GM12864 (cell line): ENCODE measurements around the gene CHRNB2.

Source experiments
- DNase-seq: peaks from one replicate; pipeline ENCODE4 v3.0.0-alpha.2; 2011; ENCODE audit warnings: low read depth
- H3K4me3 ChIP-seq: 2 replicates; pipeline ENCODE4 v1.5.1; 2011; ENCODE audit warnings: mild to moderate bottlenecking, low read depth, low read length, control low read depth
- CTCF ChIP-seq: IDR thresholded peaks from 2 replicates; pipeline ENCODE4 v1.5.1; 2011; ENCODE audit warnings: low read depth, mild to moderate bottlenecking, moderate library complexity, low read length, control low read depth, inconsistent platforms; ENCODE audit errors: missing control alignments

CHRNB2 gene

DNA sequence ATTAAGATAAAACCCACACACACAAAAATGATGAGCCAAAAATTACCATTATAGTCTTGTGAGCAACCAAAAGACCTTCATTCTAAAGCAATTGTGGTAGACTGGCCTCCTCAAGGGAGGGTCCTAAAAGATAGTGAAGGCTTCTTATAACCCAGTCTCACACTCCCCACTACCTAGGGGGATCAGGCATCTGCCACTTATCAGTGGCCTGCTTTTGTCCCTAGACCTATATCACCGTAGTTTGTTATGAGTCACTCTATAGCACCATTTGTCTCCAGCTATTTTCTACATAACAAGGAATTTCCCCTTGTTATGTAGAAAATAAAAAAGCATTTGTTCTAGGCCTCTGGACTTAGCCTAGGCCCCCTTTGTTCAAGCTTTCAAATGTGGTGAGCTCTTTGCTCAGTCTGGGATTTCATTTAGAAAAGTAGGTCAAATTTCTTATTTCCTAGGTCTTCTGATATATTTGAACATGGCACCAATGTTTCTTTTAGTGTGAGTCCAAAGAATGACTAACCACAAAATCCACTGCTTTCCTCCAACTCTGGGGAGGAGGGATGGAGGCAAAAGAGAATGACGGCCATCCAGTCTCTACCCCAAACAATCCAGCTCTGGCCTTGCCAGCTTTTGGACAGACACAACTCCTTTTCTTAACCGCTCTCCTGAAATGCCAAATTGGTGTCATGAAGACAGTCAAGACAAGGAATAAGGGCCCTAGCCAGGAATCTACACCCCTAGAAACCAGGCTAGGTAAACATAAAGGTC is 31.5 kb downstream of the CHRNB2 start:
- no peak for DNase-seq
- H3K4me3 ChIP-seq, result no peak overlapping the region
- no peak for TF ChIP-seq CTCF

DNA sequence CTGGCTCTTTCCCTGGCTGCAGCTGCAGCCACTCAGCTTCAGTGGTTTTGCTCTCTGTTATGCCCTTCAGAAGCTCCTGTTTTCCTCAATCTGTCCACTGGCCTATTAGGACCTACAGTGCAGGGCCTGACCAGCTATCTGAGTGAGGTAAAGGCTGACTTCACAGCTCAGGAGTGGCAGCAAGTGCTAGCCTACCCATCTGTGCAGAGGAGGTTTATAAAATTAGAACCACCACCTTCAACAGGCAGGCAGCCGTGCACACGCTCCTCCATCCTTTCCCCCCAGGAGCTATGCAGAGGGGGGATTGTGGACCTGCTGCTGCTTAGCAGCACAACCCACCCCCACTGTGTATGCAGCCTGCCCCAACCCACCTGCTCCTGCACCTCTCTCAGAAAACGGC is 32.1 kb downstream of the CHRNB2 start:
- DNase-seq, result no peak
- no peak for TF ChIP-seq CTCF
- no peak overlapping the region for H3K4me3 ChIP-seq

GRCh38 chr1:154603317-154603716 is 35.7 kb downstream of the CHRNB2 start:
- no peak overlapping the region for H3K4me3 ChIP-seq
- DNase-seq, result no peak
- TF ChIP-seq CTCF, result no peak

GRCh38 chr1:154605534-154605933 is 38.0 kb downstream of the CHRNB2 start:
- TF ChIP-seq CTCF, result no peak
- H3K4me3 ChIP-seq, result no peak overlapping the region; the same call in 1 of the 2 replicates
- no peak for DNase-seq

- DNase-seq, result no peak
These were observed 39.6 kb downstream of the CHRNB2 start for GRCh38 chr1:154607106-154607608.

GRCh38 chr1:154607609-154608396 is 40.2 kb downstream of the CHRNB2 start, which contains the start of gene ADAR:
ADAR (minus strand) TSS chr1:154608186; CDS start chr1:154608006, 180 bp downstream.
- no peak for TF ChIP-seq CTCF
- peak within 1 kb of the TSS; percentile 73 for H3K4me3 ChIP-seq
- DNase-seq, result peak; percentile 97

More at GRCh38 chr1:154607106-154607608, 39.6 kb downstream of the CHRNB2 start:
- peak overlapping the region; percentile 73 for H3K4me3 ChIP-seq
- TF ChIP-seq CTCF, result no peak
